Mesendoderm (in vitro differentiated cells): ENCODE results near the gene HLA-DMA.
A peak's percentile ranks its signal among the peaks of the same experiment; 100 is the strongest.

Experiments used
- DNase-seq: peaks from one replicate; pipeline ENCODE4 v3.0.0; 2013
- H2AK5ac ChIP-seq: 2 replicates; pipeline ENCODE4 v1.6.1; 2013; ENCODE audit warnings: low read length, inconsistent platforms
- H2BK120ac ChIP-seq: 2 replicates; pipeline ENCODE4 v1.6.1; 2013; ENCODE audit warnings: low read depth, mild to moderate bottlenecking, low read length, moderate library complexity, mixed read lengths
- H2BK15ac ChIP-seq: replicated peaks from 2 replicates; pipeline ENCODE4 v1.6.1; 2013; ENCODE audit warnings: low read depth, mild to moderate bottlenecking, moderate library complexity
- H2BK5ac ChIP-seq: 2 replicates; pipeline ENCODE4 v1.6.1; 2013; ENCODE audit warnings: low read length, inconsistent platforms
- H3K18ac ChIP-seq: 2 replicates; pipeline ENCODE4 v1.6.1; 2013; ENCODE audit warnings: mild to moderate bottlenecking, low read length, mixed read lengths
- H3K23ac ChIP-seq: one replicate; pipeline ENCODE4 v1.6.1; 2013; ENCODE audit warnings: low read length
- H3K27ac ChIP-seq: 2 replicates; pipeline ENCODE4 v1.5.1; 2013; ENCODE audit warnings: low read depth, mild to moderate bottlenecking, inconsistent platforms, low read length, moderate library complexity
- H3K27me3 ChIP-seq: 2 replicates; pipeline ENCODE4 v1.6.1; 2013; ENCODE audit warnings: low read length, control low read depth, mild to moderate bottlenecking, inconsistent platforms; ENCODE audit not compliant: insufficient read depth, poor library complexity
- H3K36me3 ChIP-seq: 2 replicates; pipeline ENCODE4 v1.6.1; 2013; ENCODE audit warnings: low read length, inconsistent platforms; ENCODE audit not compliant: control insufficient read depth, insufficient read depth
- H3K4ac ChIP-seq: one replicate; pipeline ENCODE4 v1.6.1; 2013; ENCODE audit warnings: low read depth, mild to moderate bottlenecking, low read length, moderate library complexity
- H3K4me1 ChIP-seq: 2 replicates; pipeline ENCODE4 v1.6.1; 2013; ENCODE audit warnings: low read depth, low read length, inconsistent platforms; ENCODE audit not compliant: control insufficient read depth
- H3K4me2 ChIP-seq: 2 replicates; pipeline ENCODE4 v1.6.1; 2013; ENCODE audit warnings: low read length
- H3K4me3 ChIP-seq: 2 replicates; pipeline ENCODE4 v1.5.1; 2013; ENCODE audit warnings: mild to moderate bottlenecking, low read length
- H3K56ac ChIP-seq: one replicate; pipeline ENCODE4 v1.6.1; 2013; ENCODE audit warnings: low read length
- H3K79me1 ChIP-seq: 2 replicates; pipeline ENCODE4 v1.6.1; 2013; ENCODE audit warnings: low read length, inconsistent platforms
- H3K79me2 ChIP-seq: 2 replicates; pipeline ENCODE4 v1.6.1; 2013; ENCODE audit warnings: mild to moderate bottlenecking, low read length; ENCODE audit not compliant: control insufficient read depth, insufficient read depth
- H3K9ac ChIP-seq: 2 replicates; pipeline ENCODE4 v1.6.1; 2013; ENCODE audit warnings: low read length, inconsistent platforms
- H4K5ac ChIP-seq: one replicate; pipeline ENCODE4 v1.6.1; 2013; ENCODE audit warnings: low read length
- H4K8ac ChIP-seq: one replicate; pipeline ENCODE4 v1.6.1; 2013; ENCODE audit warnings: low read depth, mild to moderate bottlenecking, control low read depth, low read length, moderate library complexity
- WGBS: extraction: QIAGEN DNeasy Blood & Tissue Kit; methylation state at CpG from one replicate; pipeline ENCODE4 v1.1.7; 2013; ENCODE audit warnings: low lambda C conversion rate, missing lambda C conversion rate; ENCODE audit not compliant: insufficient coverage; ENCODE audit errors: extremely low coverage; 5-methylcytosine and 5-hydroxymethylcytosine counted together

HLA-DMA gene

GRCh38 chr6:32991972-32992371 lies 39.1 kb upstream of the HLA-DMA start:
- no peak overlapping the region for H3K4me2 ChIP-seq
- H3K4me3 ChIP-seq = no peak overlapping the region
- H2BK15ac ChIP-seq = no peak overlapping the region
- H2AK5ac ChIP-seq = no peak overlapping the region
- H3K27me3 ChIP-seq = no peaks in the 10 kb centered on the region
- H3K36me3 ChIP-seq = no peaks in the 10 kb centered on the region
- no peak overlapping the region for H3K18ac ChIP-seq
- H3K9ac ChIP-seq = no peak overlapping the region
- 100% methylated on average over 1 of the region's 4 CpGs for WGBS
- no peak overlapping the region for H3K27ac ChIP-seq
- H3K23ac ChIP-seq = no peak overlapping the region
- no peaks in the 10 kb centered on the region for H3K4me1 ChIP-seq
- no peaks in the 10 kb centered on the region for H3K79me2 ChIP-seq
- H4K8ac ChIP-seq = no peak overlapping the region
- H3K79me1 ChIP-seq = no peaks in the 10 kb centered on the region
- H2BK120ac ChIP-seq = no peak overlapping the region
- no peak overlapping the region for H4K5ac ChIP-seq
- DNase-seq = no peak
- H3K56ac ChIP-seq = no peak overlapping the region
- H2BK5ac ChIP-seq = no peak overlapping the region
- no peak overlapping the region for H3K4ac ChIP-seq

- Histone ChIP-seq H3K27ac (no peak overlapping the region), H2BK15ac (no peak overlapping the region), H2BK120ac (no peak overlapping the region), H2AK5ac (no peak overlapping the region), H3K18ac (no peak overlapping the region), H3K56ac (no peak overlapping the region), H3K36me3 (no peaks in the 10 kb centered on the region), H3K4ac (no peak overlapping the region), H3K4me1 (no peaks in the 10 kb centered on the region), H3K79me2 (no peaks in the 10 kb centered on the region), H3K9ac (no peak overlapping the region), H2BK5ac (no peak overlapping the region), H4K8ac (no peak overlapping the region), H3K4me3 (no peak overlapping the region), H4K5ac (no peak overlapping the region), H3K79me1 (no peaks in the 10 kb centered on the region), H3K23ac (no peak overlapping the region), H3K27me3 (no peaks in the 10 kb centered on the region), H3K4me2 (no peak overlapping the region)
- no CpG with 5 or more reads among the region's 1 CpG for WGBS
- DNase-seq = no peak
Observed at GRCh38 chr6:32989368-32989767, 36.5 kb upstream of the HLA-DMA start.

- peaks cover 6% of the 10 kb centered on the region for H3K79me1 ChIP-seq
- H2BK5ac ChIP-seq = no peak overlapping the region
- no peak overlapping the region for H3K23ac ChIP-seq
- peak; percentile 91 for DNase-seq
- no peaks in the 10 kb centered on the region for H3K27me3 ChIP-seq
- no peak overlapping the region for H3K4me3 ChIP-seq
- H3K9ac ChIP-seq = no peak overlapping the region
- peaks cover 2% of the 10 kb centered on the region for H3K79me2 ChIP-seq
- no peak overlapping the region for H2AK5ac ChIP-seq
- H3K18ac ChIP-seq = no peak overlapping the region
- H4K5ac ChIP-seq = no peak overlapping the region
- H2BK15ac ChIP-seq = no peak overlapping the region
- WGBS = no CpG with 5 or more reads among the region's 9 CpGs
- no peak overlapping the region for H2BK120ac ChIP-seq
- H3K27ac ChIP-seq = no peak overlapping the region
- no peak overlapping the region for H3K4ac ChIP-seq
- peaks cover 11% of the 10 kb centered on the region for H3K36me3 ChIP-seq
- H3K56ac ChIP-seq = no peak overlapping the region
- no peak overlapping the region for H4K8ac ChIP-seq
- no peaks in the 10 kb centered on the region for H3K4me1 ChIP-seq
- no peak overlapping the region for H3K4me2 ChIP-seq
Observed at GRCh38 chr6:32984622-32985389, 31.9 kb upstream of the HLA-DMA start.

- Histone ChIP-seq H2BK15ac (no peak overlapping the region), H3K27me3 (no peaks in the 10 kb centered on the region), H3K23ac (no peak overlapping the region), H2BK120ac (no peak overlapping the region), H3K4ac (no peak overlapping the region), H3K27ac (no peak overlapping the region), H3K79me2 (peaks cover 5% of the 10 kb centered on the region), H3K79me1 (peaks cover 9% of the 10 kb centered on the region), H3K36me3 (peaks cover 14% of the 10 kb centered on the region), H4K5ac (no peak overlapping the region), H2BK5ac (no peak overlapping the region), H3K4me1 (no peaks in the 10 kb centered on the region), H3K4me3 (no peak overlapping the region), H3K18ac (no peak overlapping the region), H3K4me2 (no peak overlapping the region), H4K8ac (no peak overlapping the region), H3K56ac (no peak overlapping the region), H2AK5ac (no peak overlapping the region), H3K9ac (no peak overlapping the region)
- no peak for DNase-seq
- WGBS = no CpG with 5 or more reads among the region's 3 CpGs
Observed at GRCh38 chr6:32983964-32984621, 31.2 kb upstream of the HLA-DMA start.

GRCh38 chr6:32983493-32983848 lies 30.6 kb upstream of the HLA-DMA start:
- H3K18ac ChIP-seq = no peak overlapping the region
- no peak overlapping the region for H4K8ac ChIP-seq
- H3K4me1 ChIP-seq = no peaks in the 10 kb centered on the region
- H3K23ac ChIP-seq = no peak overlapping the region
- H3K4me2 ChIP-seq = no peak overlapping the region
- H3K79me1 ChIP-seq = peaks cover 9% of the 10 kb centered on the region
- H3K9ac ChIP-seq = no peak overlapping the region
- no peak overlapping the region for H2BK5ac ChIP-seq
- no CpG with 5 or more reads among the region's 1 CpG for WGBS
- peaks cover 18% of the 10 kb centered on the region for H3K36me3 ChIP-seq
- H3K27me3 ChIP-seq = no peaks in the 10 kb centered on the region
- no peak overlapping the region for H4K5ac ChIP-seq
- no peak overlapping the region for H2BK15ac ChIP-seq
- H3K79me2 ChIP-seq = peaks cover 8% of the 10 kb centered on the region
- H3K4me3 ChIP-seq = no peak overlapping the region
- no peak overlapping the region for H3K27ac ChIP-seq
- no peak overlapping the region for H2BK120ac ChIP-seq
- no peak overlapping the region for H3K56ac ChIP-seq
- no peak overlapping the region for H3K4ac ChIP-seq
- no peak for DNase-seq
- H2AK5ac ChIP-seq = no peak overlapping the region
